DOHH2 (cell line): ENCODE results near the gene ATP11A.

Experiments
- EZH2phosphoT487 ChIP-seq: fragments of 200-600 bp; sonication (generic); IDR thresholded peaks from 2 replicates; pipeline ENCODE4 v1.6.1; 2017; ENCODE audit warnings: borderline replicate concordance, mild to moderate bottlenecking, antibody characterized with exemption, low read length, moderate library complexity, mixed read lengths
- TF ChIP-seq, protein P1 (sequence below): fragments of 200-600 bp; sonication (generic); IDR thresholded peaks from one replicate; pipeline ENCODE4 v1.5.1; 2014; ENCODE audit warnings: antibody characterized with exemption, mild to moderate bottlenecking, low read depth, low read length; ENCODE audit not compliant: poor library complexity, severe bottlenecking

- TF ChIP-seq, protein P1, sequence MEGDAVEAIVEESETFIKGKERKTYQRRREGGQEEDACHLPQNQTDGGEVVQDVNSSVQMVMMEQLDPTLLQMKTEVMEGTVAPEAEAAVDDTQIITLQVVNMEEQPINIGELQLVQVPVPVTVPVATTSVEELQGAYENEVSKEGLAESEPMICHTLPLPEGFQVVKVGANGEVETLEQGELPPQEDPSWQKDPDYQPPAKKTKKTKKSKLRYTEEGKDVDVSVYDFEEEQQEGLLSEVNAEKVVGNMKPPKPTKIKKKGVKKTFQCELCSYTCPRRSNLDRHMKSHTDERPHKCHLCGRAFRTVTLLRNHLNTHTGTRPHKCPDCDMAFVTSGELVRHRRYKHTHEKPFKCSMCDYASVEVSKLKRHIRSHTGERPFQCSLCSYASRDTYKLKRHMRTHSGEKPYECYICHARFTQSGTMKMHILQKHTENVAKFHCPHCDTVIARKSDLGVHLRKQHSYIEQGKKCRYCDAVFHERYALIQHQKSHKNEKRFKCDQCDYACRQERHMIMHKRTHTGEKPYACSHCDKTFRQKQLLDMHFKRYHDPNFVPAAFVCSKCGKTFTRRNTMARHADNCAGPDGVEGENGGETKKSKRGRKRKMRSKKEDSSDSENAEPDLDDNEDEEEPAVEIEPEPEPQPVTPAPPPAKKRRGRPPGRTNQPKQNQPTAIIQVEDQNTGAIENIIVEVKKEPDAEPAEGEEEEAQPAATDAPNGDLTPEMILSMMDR = no peak
- TF ChIP-seq EZH2phosphoT487 = no peak
Measured at GRCh38 chr13:112653071-112653470, 36.8 kb upstream of the ATP11A start.
